GM19468 (cell line): ENCODE measurements around the gene DENND6B.

Experiments used
- ATAC-seq: cut with Tn5 transposase; IDR thresholded peaks from one replicate; pipeline ENCODE4 v1.9.1; 2021; ENCODE audit warnings: mild to moderate bottlenecking, moderate library complexity, moderate number of reproducible peaks; ENCODE audit not compliant: unreplicated experiment; ENCODE audit errors: extremely low read depth

DENND6B gene

DNA sequence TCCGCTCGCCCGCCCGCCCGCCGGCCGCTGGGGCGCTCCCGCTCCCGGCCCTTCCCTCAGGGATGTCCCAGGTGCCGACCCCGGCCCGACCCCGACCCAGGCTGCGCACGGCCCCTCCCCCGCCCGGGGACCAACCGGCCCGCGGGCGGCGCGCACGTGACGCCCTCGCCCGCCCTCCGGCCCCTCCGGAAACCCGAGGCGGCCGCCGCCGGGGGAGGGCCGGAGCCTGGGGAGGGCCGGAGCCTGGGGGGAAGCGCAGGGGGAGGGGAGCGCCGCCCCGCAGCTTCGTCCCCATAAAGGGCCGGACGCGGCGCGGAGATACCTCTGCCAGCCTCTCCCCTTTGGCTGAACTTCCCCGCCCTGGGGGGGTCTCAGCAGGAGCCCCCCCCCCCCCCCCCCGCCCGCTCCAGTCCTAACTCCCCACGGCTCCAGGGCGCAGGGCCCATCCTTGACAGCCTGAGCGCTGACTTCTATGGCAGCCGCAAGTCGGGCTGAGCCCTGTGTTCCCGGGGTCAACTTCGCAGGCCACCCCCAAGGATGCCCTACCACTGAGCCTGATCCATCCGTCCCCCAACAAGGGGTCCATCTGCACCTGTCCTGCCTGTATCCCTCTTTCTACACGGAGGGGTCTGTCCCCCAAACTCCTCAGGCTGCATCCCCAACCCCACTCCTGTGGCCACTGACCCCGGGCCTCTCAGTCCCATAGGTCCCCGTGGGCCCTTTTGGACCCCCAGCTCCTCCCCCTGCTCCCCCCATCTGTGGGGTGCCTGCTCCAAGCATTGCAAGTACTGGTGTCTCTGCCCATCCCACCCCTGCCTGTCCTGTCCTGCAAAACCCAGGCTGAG, 65.0 kb downstream of the DENND6B start, which contains the start of gene MAPK12:
TSS of gene MAPK12 (minus strand) at position 69 of the 845 bp plus-strand sequence. CDS start 174 bp downstream, outside the sequence.
- ATAC-seq = no peak

GRCh38 chr22:50260801-50261614, 65.8 kb downstream of the DENND6B start:
- no peak for ATAC-seq

GRCh38 chr22:50260434-50260800, 66.4 kb downstream of the DENND6B start:
- no peak for ATAC-seq

GRCh38 chr22:50259302-50259701, 67.5 kb downstream of the DENND6B start:
- no peak for ATAC-seq
